HG03025 (cell line): ENCODE data around the gene ZSCAN26.
"Not testable (repeated sequence)": the region's sequence is repeated elsewhere in the genome, so short reads cannot be mapped to it uniquely, and the experiment has no call there.

ENCODE experiments used
- ATAC-seq: cut with Tn5 transposase; IDR thresholded peaks from one replicate; pipeline ENCODE4 v1.9.1; 2021; ENCODE audit warnings: mild to moderate bottlenecking, moderate library complexity; ENCODE audit not compliant: unreplicated experiment, low FRiP score

ZSCAN26 gene

DNA sequence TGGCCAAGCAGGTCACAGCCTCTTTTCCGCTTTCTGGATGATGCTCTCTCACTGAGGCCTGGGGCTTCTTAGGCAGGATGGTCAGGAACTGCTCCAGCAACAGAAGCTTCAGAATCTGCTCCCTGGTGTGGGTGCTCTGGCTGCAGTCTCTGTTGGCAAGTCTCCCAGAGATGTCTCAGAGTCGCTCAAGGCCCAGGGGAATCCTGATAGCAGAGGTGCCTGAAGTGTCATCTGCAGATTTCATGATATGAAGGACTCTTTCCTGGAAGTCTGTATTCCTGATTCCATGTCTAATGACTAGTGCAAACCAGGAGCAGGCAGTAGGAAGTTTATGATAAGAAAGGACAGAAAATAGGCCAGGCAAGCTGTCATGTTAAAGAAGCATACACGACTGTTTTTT, 48.7 kb downstream of the ZSCAN26 start:
- no peak for ATAC-seq

DNA sequence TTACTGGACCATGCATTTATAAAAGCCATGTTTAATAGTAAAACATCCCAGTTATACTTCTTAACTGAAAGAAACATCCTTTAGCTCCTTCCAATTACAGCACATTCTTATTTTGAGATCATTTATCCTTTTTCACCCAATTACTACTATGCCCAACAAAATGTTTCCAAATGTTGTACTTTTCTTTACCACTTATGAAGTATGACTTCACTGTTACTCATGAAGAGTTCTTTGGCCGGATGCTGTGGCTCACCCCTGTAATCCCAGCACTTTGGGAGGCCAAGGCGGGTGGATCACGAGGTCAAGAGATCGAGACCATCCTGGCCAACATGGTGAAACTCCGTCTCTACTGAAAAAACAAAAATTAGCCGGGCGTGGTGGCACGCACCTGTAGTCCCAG, 50.9 kb downstream of the ZSCAN26 start:
- not testable (repeated sequence) for ATAC-seq

GRCh38 chr6:28322661-28323060, 55.7 kb downstream of the ZSCAN26 start:
- ATAC-seq: no peak

- ATAC-seq: no peak
These were observed 57.0 kb downstream of the ZSCAN26 start for GRCh38 chr6:28323813-28324424.

GRCh38 chr6:28326371-28326948, 59.5 kb downstream of the ZSCAN26 start:
- no peak for ATAC-seq
